IMR-90 (cell line): ENCODE measurements around the gene CASP9. TPM values are rescaled to one million over a fixed set of nuclear protein-coding genes. Genes with fewer than 3 reads are reported as not detected.
"Not testable (repeated sequence)": the region's sequence is repeated elsewhere in the genome, so short reads cannot be mapped to it uniquely, and the experiment has no call there.

Source experiments
- ATAC-seq: fragments of 200-7000 bp; cut with Tn5 transposase; 2 replicates; pipeline ENCODE4 v1.9.1; 2020; ENCODE audit warnings: low read depth, mild to moderate bottlenecking, moderate library complexity
- BruUV-seq: library from RNA; stranded (reverse); fragments of 400-500 nt; replicated peaks from 2 replicates; lab custom pipeline; 2021; lab: Mats Ljungman, UMichigan
- CTCF ChIA-PET: fragments of 300-600 bp; formaldehyde crosslinking; extraction: SDS; loops from one replicate; lab custom pipeline; 2021; ENCODE audit warnings: antibody characterized with exemption; lab: Yijun Ruan, JAX
- POLR2A ChIA-PET: fragments of 300-600 bp; sonication (Branson Sonifier 250); formaldehyde crosslinking; loops from one replicate; lab custom pipeline; 2022; ENCODE audit warnings: antibody characterized with exemption; ENCODE audit not compliant: unreplicated experiment; lab: Charles Lee
- DNase-seq: peaks from one replicate; pipeline ENCODE4 v3.0.0; 2013
- H2AFZ ChIP-seq: replicated peaks from 2 replicates; pipeline ENCODE3; 2013; ENCODE audit warnings: low read length, mild to moderate bottlenecking; ENCODE audit not compliant: poor library complexity
- H2AK5ac ChIP-seq: 2 replicates; pipeline ENCODE4 v1.6.1; 2013; ENCODE audit warnings: low read depth, low read length, inconsistent platforms
- H2AK9ac ChIP-seq: replicated peaks from 2 replicates; pipeline ENCODE3; 2013; ENCODE audit warnings: mild to moderate bottlenecking, low read depth, low read length, moderate library complexity; ENCODE audit not compliant: poor library complexity
- H2BK120ac ChIP-seq: 2 replicates; pipeline ENCODE4 v1.6.1; 2013; ENCODE audit warnings: low read depth, low read length, inconsistent platforms
- H2BK15ac ChIP-seq: 3 replicates; pipeline ENCODE4 v1.6.1; 2013; ENCODE audit warnings: low read depth, low read length, inconsistent platforms
- H2BK20ac ChIP-seq: 2 replicates; pipeline ENCODE4 v1.6.1; 2013; ENCODE audit warnings: low read depth, mild to moderate bottlenecking, inconsistent platforms, low read length, moderate library complexity
- H2BK5ac ChIP-seq: 2 replicates; pipeline ENCODE4 v1.6.1; 2013; ENCODE audit warnings: mild to moderate bottlenecking, low read depth, low read length, inconsistent platforms; ENCODE audit not compliant: poor library complexity, severe bottlenecking
- H3K14ac ChIP-seq: replicated peaks from 2 replicates; pipeline ENCODE4 v1.6.1; 2013; ENCODE audit warnings: low read depth, low read length, inconsistent platforms
- H3K18ac ChIP-seq: 2 replicates; pipeline ENCODE4 v1.6.1; 2013; ENCODE audit warnings: low read depth, low read length, control low read depth
- H3K23ac ChIP-seq: 2 replicates; pipeline ENCODE4 v1.6.1; 2013; ENCODE audit warnings: low read depth, low read length, inconsistent platforms
- H3K27ac ChIP-seq: 2 replicates; pipeline ENCODE4 v1.5.1; 2013; ENCODE audit warnings: mild to moderate bottlenecking, control low read depth, low read length; ENCODE audit not compliant: insufficient read depth
- H3K27me3 ChIP-seq: 2 replicates; pipeline ENCODE4 v1.6.1; 2013; ENCODE audit warnings: low read length; ENCODE audit not compliant: control insufficient read depth, insufficient read depth
- H3K36me3 ChIP-seq: 2 replicates; pipeline ENCODE4 v1.6.1; 2013; ENCODE audit warnings: low read length, mixed read lengths; ENCODE audit not compliant: control insufficient read depth, insufficient read depth
- H3K4ac ChIP-seq: 2 replicates; pipeline ENCODE4 v1.6.1; 2013; ENCODE audit warnings: low read depth, low read length, inconsistent platforms
- H3K4me1 ChIP-seq: 2 replicates; pipeline ENCODE4 v1.6.1; 2013; ENCODE audit warnings: low read length, mixed read lengths; ENCODE audit not compliant: control insufficient read depth, insufficient read depth
- H3K4me2 ChIP-seq: 2 replicates; pipeline ENCODE4 v1.6.1; 2013; ENCODE audit warnings: low read depth, mild to moderate bottlenecking, control low read depth, low read length, moderate library complexity
- H3K4me3 ChIP-seq: 2 replicates; pipeline ENCODE4 v1.5.1; 2013; ENCODE audit warnings: low read depth, mild to moderate bottlenecking, control low read depth, low read length, moderate library complexity; ENCODE audit not compliant: insufficient read depth
- H3K56ac ChIP-seq: 2 replicates; pipeline ENCODE4 v1.6.1; 2013; ENCODE audit warnings: low read length, inconsistent platforms; ENCODE audit not compliant: insufficient read depth; ENCODE audit errors: extremely low read depth
- H3K79me1 ChIP-seq, 2 experiments: 2 replicates each; pipeline ENCODE4 v1.6.1; 2013; ENCODE audit warnings: low read length in 2 of 2, inconsistent platforms in 1 of 2, low read depth in 1 of 2
- H3K9ac ChIP-seq: 2 replicates; pipeline ENCODE4 v1.6.1; 2013; ENCODE audit warnings: low read depth, low read length, control low read depth
- H3K9me1 ChIP-seq: 2 replicates; pipeline ENCODE4 v1.6.1; 2013; ENCODE audit warnings: low read length, inconsistent platforms; ENCODE audit not compliant: insufficient read depth
- H3K9me3 ChIP-seq: 2 replicates; pipeline ENCODE4 v1.6.1; 2013; ENCODE audit warnings: low read length; ENCODE audit not compliant: control insufficient read depth, insufficient read depth
- H4K20me1 ChIP-seq: 2 replicates; pipeline ENCODE4 v1.6.1; 2013; ENCODE audit warnings: low read length, inconsistent platforms; ENCODE audit not compliant: insufficient read depth
- H4K5ac ChIP-seq: 2 replicates; pipeline ENCODE4 v1.6.1; 2013; ENCODE audit warnings: mild to moderate bottlenecking, low read depth, low read length, control low read depth
- H4K8ac ChIP-seq, 2 experiments: 2 replicates each; pipeline ENCODE4 v1.6.1; 2013; ENCODE audit warnings: low read depth in 2 of 2, low read length in 2 of 2, control low read depth in 1 of 2, inconsistent platforms in 1 of 2
- H4K91ac ChIP-seq: 2 replicates; pipeline ENCODE4 v1.6.1; 2013; ENCODE audit warnings: low read depth, low read length, inconsistent platforms; ENCODE audit not compliant: insufficient read depth
- FOS ChIP-seq: fragments of 150-350 bp; IDR thresholded peaks from 2 replicates; pipeline ENCODE4 v1.6.1; 2016; ENCODE audit warnings: low read depth, low read length
- MXI1 ChIP-seq: IDR thresholded peaks from 2 replicates; pipeline ENCODE4 v1.6.1; 2012; ENCODE audit warnings: low read depth, mild to moderate bottlenecking, low read length, moderate library complexity, borderline replicate concordance
- POLR2A ChIP-seq: IDR thresholded peaks from 2 replicates; pipeline ENCODE4 v1.6.1; 2012; ENCODE audit warnings: mild to moderate bottlenecking, low read depth, low read length
- RCOR1 ChIP-seq: IDR thresholded peaks from 2 replicates; pipeline ENCODE4 v1.6.1; 2012; ENCODE audit warnings: mild to moderate bottlenecking, low read length, improper control_type of control experiment; ENCODE audit not compliant: insufficient replicate concordance
- SMC3 ChIP-seq: fragments of 150-350 bp; IDR thresholded peaks from 2 replicates; pipeline ENCODE4 v1.6.1; 2016; ENCODE audit warnings: low read depth, mild to moderate bottlenecking, antibody characterized with exemption, low read length, moderate library complexity
- WGBS, 2 experiments: methylation state at CpG; one replicate each; pipeline versions ENCODE4 v1.1.5 to v1.1.7; 2013; ENCODE audit warnings: missing lambda C conversion rate in 2 of 2; ENCODE audit not compliant: insufficient read length in 1 of 2; ENCODE audit errors: extremely low coverage in 2 of 2; 5-methylcytosine and 5-hydroxymethylcytosine counted together
- dilution Hi-C: fragments of 300-500 bp; cut with HindIII; formaldehyde crosslinking; loops from one replicate; pipeline ENCODE4 v1.14.3; 2018; ENCODE audit warnings: low sequenced_read_pairs; ENCODE audit not compliant: unreplicated experiment
- in situ Hi-C: fragments of 300-500 bp; cut with MboI; formaldehyde crosslinking; loops from 3 replicates; pipeline ENCODE4 v1.14.3; 2019; ENCODE audit warnings: low sequenced_read_pairs, inconsistent platforms, mixed read lengths
- intact Hi-C: fragments of 100-400 bp; cut with micrococcal nuclease; formaldehyde crosslinking; loops from 2 replicates; pipeline ENCODE4 v1.10.0; 2022
- polyA plus RNA-seq, 3 experiments: library from polyadenylated mRNA; depleted of rRNA; stranded (reverse); fragments of >200 nt; gene quantifications; 2 replicates each; pipeline ENCODE4 v1.2.3, GENCODE V29; 2012; ENCODE audit warnings: low replicate concordance in 1 of 3
- total RNA-seq: library from RNA; depleted of rRNA; stranded (reverse); fragments of >200 nt; gene quantifications from 2 replicates; pipeline ENCODE4 v1.2.3, GENCODE V29; 2012

The CASP9 gene
- total and polyA plus RNA-seq, 2 of the 4 experiments (the other 2 are of a cell fraction): 7.0 to 8.3 TPM

DNA sequence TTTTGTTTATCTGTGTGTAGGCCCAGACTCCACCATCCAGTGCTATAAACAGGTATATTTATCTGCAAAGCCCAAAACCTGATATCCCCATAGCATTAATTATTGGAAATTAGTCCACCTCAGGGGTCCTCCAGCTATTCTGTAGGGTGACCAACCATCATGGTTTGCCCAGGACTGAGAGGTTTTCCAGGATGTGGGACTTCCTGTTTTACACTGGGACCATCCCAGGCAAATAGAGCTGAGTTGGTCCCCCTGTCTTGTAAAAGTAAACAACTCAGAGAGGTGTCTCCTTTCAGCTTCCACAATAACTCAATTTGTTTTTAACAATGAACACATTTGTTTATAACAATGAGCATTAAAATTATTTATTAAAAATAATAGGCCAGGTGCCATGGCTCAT, 55.9 kb downstream of the CASP9 start:
- Histone ChIP-seq H3K4me1 (no peaks in the 10 kb centered on the region; the same call in 1 of the 2 replicates), H3K4ac (no peak overlapping the region), H3K9me1 (no peaks in the 10 kb centered on the region), H2BK5ac (no peak overlapping the region), H4K8ac (no peak overlapping the region), H3K4me2 (no peak overlapping the region), H3K56ac (no peak overlapping the region), H3K79me1 (no peaks in the 10 kb centered on the region), H4K91ac (no peak overlapping the region), H3K27ac (no peak overlapping the region), H3K9ac (no peak overlapping the region), H3K9me3 (no peaks in the 10 kb centered on the region), H4K20me1 (no peaks in the 10 kb centered on the region), H3K18ac (no peak overlapping the region), H2AK9ac (no peak overlapping the region), H2BK15ac (no peak overlapping the region), H3K23ac (no peak overlapping the region), H3K36me3 (no peaks in the 10 kb centered on the region), H2BK120ac (no peak overlapping the region), H2AFZ (no peak overlapping the region), H3K4me3 (no peak overlapping the region), H3K14ac (no peak overlapping the region), H2BK20ac (no peak overlapping the region), H2AK5ac (no peak overlapping the region), H3K27me3 (peaks cover 3% of the 10 kb centered on the region; the same call in 1 of the 2 replicates), H4K5ac (no peak overlapping the region)
- POLR2A ChIA-PET: no interaction called here
- intact Hi-C loops: no loop called here
- CTCF ChIA-PET: no interaction called here
- no peak for TF ChIP-seq SMC3
- TF ChIP-seq RCOR1: no peak
- no peak for TF ChIP-seq POLR2A
- TF ChIP-seq MXI1: no peak
- TF ChIP-seq FOS: no peak
- in situ Hi-C loops: no loop called here
- no TSS peak for BruUV-seq
- DNase-seq: no peak
- ATAC-seq: no peak
- dilution Hi-C loops: no loop called here

DNA sequence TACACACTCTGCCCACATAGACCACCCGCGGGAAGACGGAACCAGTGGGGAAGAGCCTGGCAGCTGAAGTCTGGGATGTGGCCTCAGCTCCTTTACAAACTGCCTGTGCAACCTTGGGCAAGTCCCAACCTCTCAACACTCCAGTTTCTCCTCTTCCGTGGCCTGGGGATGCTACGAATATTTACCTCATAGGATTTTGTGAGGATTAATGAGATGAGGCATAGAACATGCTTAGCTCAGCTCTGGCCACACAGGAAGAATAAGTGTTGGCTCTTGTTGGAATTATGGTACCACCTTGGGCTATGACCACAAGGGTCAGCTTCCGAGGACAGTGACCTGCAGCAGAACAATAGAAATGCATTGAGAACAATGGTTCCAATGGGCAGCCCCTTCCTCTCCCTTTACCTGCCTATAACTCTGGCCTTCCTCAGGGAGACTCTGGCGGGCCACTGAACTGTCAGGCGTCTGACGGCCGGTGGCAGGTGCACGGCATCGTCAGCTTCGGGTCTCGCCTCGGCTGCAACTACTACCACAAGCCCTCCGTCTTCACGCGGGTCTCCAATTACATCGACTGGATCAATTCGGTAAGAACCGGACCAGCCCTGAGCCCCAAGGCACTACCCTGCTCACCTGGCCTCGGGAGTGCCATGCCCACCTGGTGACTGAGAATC, 56.9 kb downstream of the CASP9 start:
- in situ Hi-C loops: not testable (repeated sequence)

More for the DNA sequence above, 56.9 kb downstream of the CASP9 start:
- H4K91ac ChIP-seq, H2BK5ac ChIP-seq, POLR2A ChIA-PET, H2AK9ac ChIP-seq, H3K23ac ChIP-seq, H2AFZ ChIP-seq, H2BK20ac ChIP-seq, CTCF ChIA-PET, H4K20me1 ChIP-seq, H3K14ac ChIP-seq, DNase-seq, H4K8ac ChIP-seq, H3K79me1 ChIP-seq, H4K5ac ChIP-seq, H3K4me3 ChIP-seq, H3K9me3 ChIP-seq, ATAC-seq, H3K4me1 ChIP-seq, H3K9me1 ChIP-seq, H3K56ac ChIP-seq, H2BK15ac ChIP-seq, BruUV-seq, intact Hi-C loops, H2BK120ac ChIP-seq, H3K9ac ChIP-seq, H3K36me3 ChIP-seq, H2AK5ac ChIP-seq, H3K27me3 ChIP-seq, H3K27ac ChIP-seq, H3K4ac ChIP-seq, H3K4me2 ChIP-seq, dilution Hi-C loops, H3K18ac ChIP-seq: not testable (repeated sequence)
- WGBS, 2 experiments: 94% methylated on average over 14 of the region's 22 CpGs; no CpG with 5 or more reads in 1 of the 2 experiments
